ENCODE measurements around the gene TGFB1. TPM values are rescaled to one million over a fixed set of nuclear protein-coding genes. Genes with fewer than 3 reads are reported as not detected.

The TGFB1 gene
- total and polyA plus RNA-seq, 7 donors, result 6.5 to 27.1 (median 17.4) TPM

- Histone ChIP-seq H3K4me3 (no peak overlapping the region), H3K36me3 (peaks cover 0 to 69% (median 19%) of the 10 kb centered on the region in 4 donors), H3K4me1 (peaks cover 0 to 9% (median 4%) of the 10 kb centered on the region in 4 donors), H3K9me3 (no peaks in the 10 kb centered on the region), H3K27me3 (no peaks in the 10 kb centered on the region), H3K27ac (no peak overlapping the region)
- TF ChIP-seq POLR2AphosphoS5 (IDR thresholded peaks at IDR 0.05) (no peak), POLR2A (IDR thresholded peaks at IDR 0.05) (no peak), EP300 (IDR thresholded peaks at IDR 0.05) (no peak), CTCF (IDR thresholded peaks at IDR 0.05) (no peak)
- intact Hi-C loops (cut with DNase I), result no loop called here
- DNase-seq, result no peak
- 80 to 91% methylated on average over 5 of the region's 5 CpGs for WGBS, 2 donors
These were observed 21.3 kb downstream of the TGFB1 start for GRCh38 chr19:41332468-41332867.

DNA sequence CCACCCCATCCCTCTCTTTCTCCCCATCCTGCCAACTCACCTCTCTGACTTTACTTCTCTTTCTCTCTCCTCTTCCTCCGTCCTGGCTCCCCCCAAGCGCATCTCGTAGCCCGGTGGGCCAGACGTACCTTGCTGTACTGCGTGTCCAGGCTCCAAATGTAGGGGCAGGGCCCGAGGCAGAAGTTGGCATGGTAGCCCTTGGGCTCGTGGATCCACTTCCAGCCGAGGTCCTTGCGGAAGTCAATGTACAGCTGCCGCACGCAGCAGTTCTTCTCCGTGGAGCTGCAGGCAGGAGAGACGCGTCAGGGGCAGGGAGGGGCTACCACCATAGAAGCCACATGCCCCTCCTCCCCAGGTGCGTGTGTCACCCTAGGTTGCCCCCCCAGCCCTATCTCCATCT, 21.7 kb downstream of the TGFB1 start:
- Histone ChIP-seq H3K36me3 (peaks cover 0 to 65% (median 17%) of the 10 kb centered on the region in 4 donors), H3K27ac (no peak overlapping the region), H3K4me3 (no peak overlapping the region), H3K4me1 (peaks cover 0 to 13% (median 4%) of the 10 kb centered on the region in 4 donors), H3K9me3 (no peaks in the 10 kb centered on the region), H3K27me3 (no peaks in the 10 kb centered on the region)
- WGBS, 2 donors, result 89 to 93% methylated on average over 16 of the region's 16 CpGs
- intact Hi-C loops (cut with DNase I), result no loop called here
- TF ChIP-seq EP300 (IDR thresholded peaks at IDR 0.05) (no peak), POLR2AphosphoS5 (IDR thresholded peaks at IDR 0.05) (no peak), POLR2A (IDR thresholded peaks at IDR 0.05) (no peak), CTCF (IDR thresholded peaks at IDR 0.05) (no peak)
- no peak for DNase-seq

- H3K36me3 ChIP-seq, result peaks cover 0 to 56% (median 16%) of the 10 kb centered on the region in 4 donors
- TF ChIP-seq POLR2A (IDR thresholded peaks at IDR 0.05) (no peak), POLR2AphosphoS5 (IDR thresholded peaks at IDR 0.05) (no peak), CTCF (IDR thresholded peaks at IDR 0.05) (no peak), EP300 (IDR thresholded peaks at IDR 0.05) (no peak)
- intact Hi-C loops (cut with DNase I), result no loop called here
- H3K9me3 ChIP-seq, result no peaks in the 10 kb centered on the region
- H3K4me1 ChIP-seq, result peaks cover 0 to 21% (median 11%) of the 10 kb centered on the region in 4 donors
- no peak overlapping the region for H3K4me3 ChIP-seq
- no peak for DNase-seq
- H3K27me3 ChIP-seq, result no peaks in the 10 kb centered on the region
- WGBS, 2 donors, result 35 to 76% methylated on average over 47 of the region's 47 CpGs
- no peak overlapping the region for H3K27ac ChIP-seq
These were observed 22.6 kb downstream of the TGFB1 start for GRCh38 chr19:41330946-41331678.

DNA sequence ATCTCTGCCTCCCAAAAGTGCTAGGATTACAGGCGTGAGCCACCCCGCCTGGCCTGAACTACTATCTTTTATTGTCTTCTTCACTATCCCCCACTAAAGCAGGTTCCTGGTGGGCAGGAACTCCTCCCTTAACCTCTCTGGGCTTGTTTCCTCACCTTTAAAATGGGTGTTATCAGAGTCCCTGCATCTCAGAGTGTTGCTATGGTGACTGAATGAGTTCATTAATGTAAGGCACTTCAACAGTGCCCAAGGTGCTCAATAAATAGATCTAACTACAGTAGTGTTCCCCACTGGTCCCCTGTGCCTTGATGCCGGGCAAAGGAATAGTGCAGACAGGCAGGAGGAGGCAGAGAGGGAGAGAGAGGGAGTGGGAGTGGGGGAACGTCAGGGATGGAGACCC, 23.2 kb downstream of the TGFB1 start:
- intact Hi-C loops (cut with DNase I), result no loop called here
- DNase-seq, result no peak
- Histone ChIP-seq H3K27ac (no peak overlapping the region), H3K27me3 (no peaks in the 10 kb centered on the region), H3K4me1 (peaks cover 0 to 27% (median 18%) of the 10 kb centered on the region in 4 donors), H3K36me3 (peaks cover 0 to 51% (median 16%) of the 10 kb centered on the region in 4 donors), H3K4me3 (no peak overlapping the region), H3K9me3 (no peaks in the 10 kb centered on the region)
- TF ChIP-seq CTCF (IDR thresholded peaks at IDR 0.05) (no peak), POLR2AphosphoS5 (IDR thresholded peaks at IDR 0.05) (no peak), EP300 (IDR thresholded peaks at IDR 0.05) (no peak), POLR2A (IDR thresholded peaks at IDR 0.05) (no peak)
- 58 to 80% methylated on average over 4 of the region's 4 CpGs for WGBS, 2 donors
